PFSK-1 (cell line): Measurements from ENCODE around the gene TGFB2.

Experiments used
- POLR2AphosphoS5 ChIP-seq: IDR thresholded peaks from 2 replicates; pipeline ENCODE4 v1.6.1; 2012; ENCODE audit warnings: low read depth, mild to moderate bottlenecking, control low read depth, low read length, moderate library complexity
- SIN3A ChIP-seq: IDR thresholded peaks from 2 replicates; pipeline ENCODE4 v1.6.1; 2012; ENCODE audit warnings: mild to moderate bottlenecking, low read length, moderate library complexity, borderline replicate concordance; ENCODE audit not compliant: insufficient read depth
- TAF1 ChIP-seq: IDR thresholded peaks from 2 replicates; pipeline ENCODE4 v1.6.1; 2012; ENCODE audit warnings: low read length, control low read depth, borderline replicate concordance; ENCODE audit not compliant: insufficient read depth
- TF ChIP-seq, protein P1 (sequence below), 2 experiments: IDR thresholded peaks; 2 replicates each; pipeline versions ENCODE4 v1.6.1 to v1.8.0; 2011 to 2012; ENCODE audit warnings: low read depth in 2 of 2, low read length in 2 of 2, control low read depth in 1 of 2, inconsistent platforms in 1 of 2, mild to moderate bottlenecking in 1 of 2, moderate library complexity in 1 of 2; ENCODE audit not compliant: insufficient read depth in 1 of 2

DNA sequence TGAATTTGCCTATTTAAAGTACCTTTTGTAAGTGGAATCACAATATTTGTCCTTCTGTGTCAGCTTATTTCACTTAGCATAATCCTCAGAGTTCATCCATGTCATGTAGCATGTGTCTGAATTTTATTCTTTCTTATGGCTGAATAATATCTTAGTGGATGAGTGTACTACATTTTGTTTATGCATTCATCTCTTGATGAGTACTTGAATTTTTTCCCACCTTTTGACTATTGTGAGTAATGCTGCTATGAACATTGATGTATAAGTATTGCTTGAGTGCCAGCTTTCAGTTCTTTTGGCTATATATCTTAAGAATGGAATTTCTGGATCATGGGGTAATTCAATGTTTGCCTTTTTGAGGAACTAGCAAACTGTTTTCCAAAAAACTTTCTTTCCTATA, 84.2 kb downstream of the TGFB2 start:
- TF ChIP-seq, protein P1, sequence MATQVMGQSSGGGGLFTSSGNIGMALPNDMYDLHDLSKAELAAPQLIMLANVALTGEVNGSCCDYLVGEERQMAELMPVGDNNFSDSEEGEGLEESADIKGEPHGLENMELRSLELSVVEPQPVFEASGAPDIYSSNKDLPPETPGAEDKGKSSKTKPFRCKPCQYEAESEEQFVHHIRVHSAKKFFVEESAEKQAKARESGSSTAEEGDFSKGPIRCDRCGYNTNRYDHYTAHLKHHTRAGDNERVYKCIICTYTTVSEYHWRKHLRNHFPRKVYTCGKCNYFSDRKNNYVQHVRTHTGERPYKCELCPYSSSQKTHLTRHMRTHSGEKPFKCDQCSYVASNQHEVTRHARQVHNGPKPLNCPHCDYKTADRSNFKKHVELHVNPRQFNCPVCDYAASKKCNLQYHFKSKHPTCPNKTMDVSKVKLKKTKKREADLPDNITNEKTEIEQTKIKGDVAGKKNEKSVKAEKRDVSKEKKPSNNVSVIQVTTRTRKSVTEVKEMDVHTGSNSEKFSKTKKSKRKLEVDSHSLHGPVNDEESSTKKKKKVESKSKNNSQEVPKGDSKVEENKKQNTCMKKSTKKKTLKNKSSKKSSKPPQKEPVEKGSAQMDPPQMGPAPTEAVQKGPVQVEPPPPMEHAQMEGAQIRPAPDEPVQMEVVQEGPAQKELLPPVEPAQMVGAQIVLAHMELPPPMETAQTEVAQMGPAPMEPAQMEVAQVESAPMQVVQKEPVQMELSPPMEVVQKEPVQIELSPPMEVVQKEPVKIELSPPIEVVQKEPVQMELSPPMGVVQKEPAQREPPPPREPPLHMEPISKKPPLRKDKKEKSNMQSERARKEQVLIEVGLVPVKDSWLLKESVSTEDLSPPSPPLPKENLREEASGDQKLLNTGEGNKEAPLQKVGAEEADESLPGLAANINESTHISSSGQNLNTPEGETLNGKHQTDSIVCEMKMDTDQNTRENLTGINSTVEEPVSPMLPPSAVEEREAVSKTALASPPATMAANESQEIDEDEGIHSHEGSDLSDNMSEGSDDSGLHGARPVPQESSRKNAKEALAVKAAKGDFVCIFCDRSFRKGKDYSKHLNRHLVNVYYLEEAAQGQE (IDR thresholded peaks at IDR 0.05; ENCODE audit: insufficient read depth in 1 of 2, low read depth in 2 of 2, low read length in 2 of 2): no peak
- TF ChIP-seq POLR2AphosphoS5 (no peak), TAF1 (no peak), SIN3A (no peak)
